NCI-H69 (cell line): ENCODE data around the gene DPYD.

Experiments
- DNase-seq: peaks from one replicate; lab custom pipeline; 2025; lab: John Stamatoyannopoulos, UW

The DPYD gene

DNA sequence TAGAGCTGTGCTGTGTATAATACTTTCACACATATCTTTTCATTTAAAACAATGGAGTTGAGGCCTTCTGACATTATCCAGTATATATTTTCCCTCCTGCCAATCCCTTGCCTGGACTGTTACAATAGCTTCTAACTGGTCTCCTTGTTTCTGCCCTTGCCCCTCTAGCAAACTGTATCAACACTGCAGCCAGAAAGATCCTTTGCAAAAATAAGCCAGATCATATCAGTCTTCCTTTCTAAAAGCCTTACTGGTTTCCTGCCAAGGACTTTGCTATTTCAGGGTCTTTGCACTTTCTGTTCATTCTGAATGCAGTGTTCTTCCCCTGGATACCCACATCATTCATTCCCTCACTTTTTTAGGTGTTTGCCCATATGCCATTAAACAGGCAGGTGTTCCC, 829.2 kb downstream of the DPYD start:
- DNase-seq = no peak

DNA sequence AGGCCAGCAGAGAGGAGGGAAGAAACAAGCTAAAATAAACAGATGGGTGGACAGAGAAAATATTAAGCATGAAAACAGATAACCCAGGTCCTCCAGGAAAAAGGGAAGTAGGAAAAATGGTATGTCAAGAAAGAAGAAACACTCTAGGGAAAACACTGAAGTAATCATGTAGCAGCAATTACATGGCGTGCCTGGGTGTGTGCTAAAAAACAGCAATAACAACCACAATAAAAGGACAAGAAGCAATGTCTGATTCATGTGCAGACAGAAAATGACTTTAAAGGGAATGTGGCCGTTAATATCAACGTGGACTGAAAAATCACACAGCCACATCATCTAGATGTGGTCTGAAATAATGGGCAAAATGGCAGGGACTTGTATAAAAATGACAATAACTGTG, 829.6 kb downstream of the DPYD start:
- no peak for DNase-seq

DNA sequence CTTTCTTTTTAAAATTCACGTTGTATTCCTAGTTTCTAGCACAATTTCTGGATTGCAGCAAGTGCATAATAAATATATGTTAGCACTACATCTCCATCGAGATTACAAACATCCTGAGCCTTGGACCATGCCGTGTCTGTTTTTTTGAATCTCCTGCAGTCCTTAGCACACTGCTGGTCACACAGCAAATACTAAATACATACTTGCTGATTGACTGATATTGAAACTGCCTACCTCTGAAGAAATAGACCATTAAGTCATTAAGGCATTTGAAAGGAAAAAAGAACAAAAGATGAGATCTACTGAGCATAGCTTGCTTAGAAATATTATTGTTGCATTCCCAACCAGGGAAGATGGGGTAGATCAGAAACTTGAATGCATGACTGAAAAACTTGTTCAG, 830.1 kb downstream of the DPYD start:
- no peak for DNase-seq

DNA sequence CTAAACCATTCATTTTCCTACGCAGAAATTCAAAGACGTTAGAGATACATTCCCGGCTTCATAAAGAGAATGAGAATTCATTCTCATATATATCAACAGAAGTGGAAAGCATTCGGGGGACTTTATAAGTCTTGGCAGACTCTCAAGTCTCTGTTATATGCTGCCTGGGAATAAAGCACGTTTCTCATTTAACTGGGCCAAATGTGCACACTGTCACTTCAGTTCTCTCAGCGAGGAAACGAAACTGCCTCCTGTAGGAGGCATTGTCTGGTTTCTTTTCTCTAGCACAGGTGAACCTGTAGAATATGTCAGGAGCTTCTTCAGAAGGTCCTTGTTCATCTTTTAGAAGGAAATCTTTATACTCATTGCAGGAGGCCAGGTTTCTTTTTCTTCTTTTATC, 831.7 kb downstream of the DPYD start:
- no peak for DNase-seq

DNA sequence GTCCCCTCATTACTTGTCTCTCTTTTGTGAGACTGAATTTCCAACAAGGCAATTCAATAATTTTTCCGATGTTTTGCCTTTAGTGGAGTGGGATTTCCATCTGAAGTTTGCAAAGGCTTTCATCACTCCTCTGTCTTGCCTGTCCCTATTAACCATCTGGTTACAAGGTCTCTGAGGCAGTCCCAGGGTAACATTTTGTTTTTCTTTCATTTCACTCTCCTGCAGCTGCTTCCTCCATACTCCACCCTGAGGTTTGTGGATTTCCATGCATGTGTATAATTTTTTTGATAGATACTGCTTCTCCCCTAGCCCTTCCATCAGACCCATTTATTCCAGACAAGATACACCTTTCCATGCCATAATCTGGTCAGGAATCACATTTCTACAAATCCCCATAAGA, 832.4 kb downstream of the DPYD start:
- no peak for DNase-seq

DNA sequence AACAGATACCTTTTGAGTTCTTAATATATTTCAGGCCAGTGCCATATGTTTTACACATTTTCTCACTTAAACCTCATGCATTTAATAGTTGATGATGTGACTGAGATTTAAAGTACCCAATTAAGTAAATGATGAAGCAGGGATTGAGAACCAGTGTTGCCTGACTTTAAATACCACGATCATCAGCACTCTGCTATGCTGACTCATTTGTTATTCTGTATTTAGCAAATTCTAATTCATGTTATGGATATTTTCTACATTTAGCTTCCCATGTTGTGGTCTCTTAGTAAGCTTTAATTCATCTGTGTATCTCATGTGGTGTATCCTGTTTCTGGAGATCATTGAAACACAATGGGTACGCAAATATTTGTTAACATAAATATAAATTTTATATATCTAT, 836.3 kb downstream of the DPYD start:
- DNase-seq = no peak

DNA sequence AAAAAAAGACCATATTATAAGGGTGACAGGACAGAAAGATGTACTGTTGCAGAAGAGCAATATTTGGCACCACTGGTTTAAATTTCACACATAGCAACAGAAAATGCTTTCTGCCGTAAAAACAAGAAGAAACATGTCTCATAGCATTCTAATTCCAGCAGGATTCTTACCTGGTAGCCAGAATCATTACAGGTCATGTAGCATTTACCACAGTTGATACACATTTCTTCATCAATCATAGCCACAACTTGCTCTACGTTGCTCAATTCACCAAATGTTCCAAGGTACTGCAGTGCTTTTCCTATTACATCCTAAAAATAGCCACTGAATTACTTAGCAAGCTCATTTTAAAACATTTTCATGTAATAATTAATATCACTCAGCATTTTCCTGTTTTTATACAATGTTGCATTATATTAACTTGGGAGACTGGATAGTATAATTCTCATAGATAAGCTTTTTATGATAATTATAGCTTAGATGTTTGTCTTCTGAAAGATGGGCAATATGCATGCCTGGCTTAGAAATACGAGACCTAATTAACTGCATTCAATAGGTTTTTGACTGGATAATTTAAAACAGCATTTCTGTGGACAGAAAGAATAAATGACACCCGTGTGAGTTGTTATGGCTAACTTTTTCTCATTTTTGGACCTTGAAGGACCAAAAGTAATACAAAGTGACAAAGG, 838.5 kb downstream of the DPYD start:
- DNase-seq = peak; percentile 70

DNA sequence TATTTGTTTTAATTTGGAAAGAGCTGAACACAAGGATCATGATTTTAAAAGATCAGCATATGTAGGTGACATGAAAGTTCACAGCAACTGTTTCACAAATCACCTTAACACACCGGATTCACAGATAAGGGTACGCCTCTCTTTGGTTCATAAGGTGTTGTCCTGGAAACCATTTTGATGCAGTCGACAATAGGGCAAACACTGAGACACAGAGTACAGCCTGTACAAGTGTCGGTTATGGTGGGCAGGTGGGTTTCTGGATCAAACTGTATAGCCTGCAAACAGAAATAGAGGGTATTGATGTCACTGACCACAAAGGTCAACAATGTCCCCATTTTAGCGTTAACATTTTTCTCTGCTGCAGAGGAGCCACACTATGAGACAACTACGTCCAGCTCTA, 842.0 kb downstream of the DPYD start:
- DNase-seq = no peak

DNA sequence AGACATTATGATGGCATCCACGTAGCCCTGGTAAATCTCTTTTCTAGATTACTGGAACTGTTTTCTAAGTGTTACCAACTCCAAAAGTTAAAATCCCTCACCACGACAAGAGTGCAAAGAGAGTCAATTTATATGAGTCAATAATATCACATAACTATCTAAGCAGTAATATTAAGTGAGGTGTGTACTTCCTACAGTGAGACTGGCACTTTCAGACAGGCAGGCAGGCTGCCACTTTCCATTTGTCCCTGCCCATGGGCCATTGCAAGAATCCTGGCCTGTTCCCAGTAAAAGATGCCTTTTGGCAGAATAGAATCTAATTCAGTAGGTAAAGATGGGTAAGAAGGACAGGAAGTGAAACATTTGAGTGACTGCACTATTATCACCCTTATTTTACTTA, 843.6 kb downstream of the DPYD start:
- peak; percentile 2 for DNase-seq

DNA sequence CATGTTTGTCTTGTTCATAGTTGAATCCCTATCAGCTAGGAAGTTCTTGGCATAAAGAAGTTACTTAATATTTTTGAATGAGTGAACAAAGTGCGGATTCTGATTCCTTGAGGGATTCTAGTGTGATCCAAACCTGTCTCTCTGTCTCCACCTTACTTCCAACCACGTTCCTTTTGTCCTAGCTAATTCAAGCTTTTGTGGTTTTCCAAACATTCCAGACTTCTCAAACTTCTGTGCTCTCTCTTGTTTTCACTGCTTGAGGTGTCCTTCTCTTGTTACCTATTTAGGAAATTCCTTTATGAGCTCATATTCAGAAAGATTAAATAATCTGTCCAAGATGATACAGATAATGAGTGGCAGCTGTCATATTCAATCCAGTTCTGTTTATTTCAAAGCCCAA, 846.1 kb downstream of the DPYD start:
- DNase-seq = no peak

DNA sequence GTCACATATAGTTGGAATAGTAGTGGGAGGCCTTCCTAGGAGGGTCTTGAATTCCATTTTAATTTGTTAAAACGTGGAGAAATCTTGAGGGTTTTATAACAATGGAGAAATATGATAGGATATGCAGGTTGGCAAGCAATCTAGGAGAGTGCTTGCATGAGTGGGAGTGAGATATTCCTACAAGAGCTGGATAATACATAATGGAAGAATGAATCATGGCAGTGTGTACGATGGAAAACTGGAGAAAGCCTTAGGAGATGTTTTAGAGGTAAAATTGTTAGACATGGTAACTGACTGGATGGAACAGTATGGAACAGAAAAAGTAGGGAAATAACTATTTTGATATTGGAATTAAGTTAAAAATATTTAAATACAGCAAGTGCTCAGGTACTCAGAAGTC, 846.9 kb downstream of the DPYD start:
- DNase-seq = no peak

DNA sequence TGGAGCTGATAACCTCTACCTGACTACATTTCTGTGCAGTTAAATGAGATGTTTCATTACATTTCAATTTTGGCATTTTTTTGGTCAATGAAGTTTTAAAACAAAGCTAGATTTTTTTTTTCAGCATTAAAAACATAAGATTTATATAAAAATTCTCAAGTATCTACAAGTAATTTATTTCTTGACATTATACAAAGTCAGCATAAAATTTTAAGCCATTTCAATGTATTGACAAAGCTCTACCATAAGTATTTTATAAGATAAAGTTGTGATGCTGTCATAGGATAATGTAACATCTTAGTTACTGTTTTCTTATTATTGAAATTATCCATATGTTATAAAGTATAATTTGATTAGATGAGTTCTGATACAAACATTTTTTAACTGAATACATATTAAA, 847.7 kb downstream of the DPYD start:
- no peak for DNase-seq

DNA sequence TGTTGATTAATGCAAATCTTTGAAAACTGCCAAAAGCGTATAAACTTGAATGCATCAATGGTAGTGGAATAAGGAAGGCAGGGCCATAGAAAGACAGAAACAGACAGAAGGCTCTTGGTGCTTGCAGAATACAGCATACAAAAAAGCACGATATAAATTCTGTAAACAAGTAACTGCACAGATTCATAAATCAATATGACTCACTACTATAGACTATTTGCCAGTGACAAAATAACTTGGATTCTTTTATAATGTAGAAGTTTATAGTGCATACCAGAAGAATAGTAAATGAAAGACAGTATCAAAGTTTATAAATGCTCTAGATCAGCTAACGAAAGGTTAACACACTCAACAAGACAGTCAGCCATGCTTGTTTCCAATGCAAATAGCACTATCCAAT, 849.7 kb downstream of the DPYD start:
- DNase-seq = no peak

DNA sequence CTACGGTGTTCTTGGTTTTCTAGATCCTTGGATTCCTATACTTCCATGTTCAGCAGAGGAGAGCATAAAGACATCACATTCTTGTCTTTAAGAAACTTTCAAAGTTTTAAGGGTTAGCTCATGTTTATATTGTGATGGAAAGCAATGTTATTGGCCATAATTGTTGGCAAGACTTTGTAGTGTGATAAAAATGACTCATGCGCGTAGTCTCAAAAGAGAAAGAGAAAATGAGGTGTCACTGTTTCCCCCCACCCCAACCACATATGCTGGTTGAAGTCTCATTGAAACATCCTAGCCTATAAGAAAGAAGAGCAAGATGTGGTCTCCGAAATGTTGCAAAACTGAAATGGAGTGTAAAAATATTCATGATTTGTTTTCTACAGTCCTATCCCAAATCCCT, 850.5 kb downstream of the DPYD start:
- no peak for DNase-seq

DNA sequence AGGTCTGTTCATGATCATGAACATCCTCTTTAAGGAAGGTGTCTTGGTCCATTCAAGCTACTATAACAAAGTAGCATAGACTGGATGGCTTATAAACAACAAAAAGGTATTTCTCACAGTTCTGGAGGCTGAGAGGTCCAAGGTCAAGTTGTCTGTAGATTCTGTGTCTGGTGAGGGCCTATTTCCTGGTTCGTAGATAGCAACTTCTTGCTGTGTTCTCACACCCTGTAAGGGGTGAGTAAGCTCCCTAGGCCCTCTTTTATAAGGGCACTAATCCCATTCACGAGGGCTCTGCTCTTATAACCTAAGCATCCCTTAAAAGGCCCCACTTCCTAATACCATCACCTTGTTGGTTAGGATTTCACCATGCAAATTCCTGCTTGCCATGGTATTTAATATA, 851.5 kb downstream of the DPYD start:
- no peak for DNase-seq

DNA sequence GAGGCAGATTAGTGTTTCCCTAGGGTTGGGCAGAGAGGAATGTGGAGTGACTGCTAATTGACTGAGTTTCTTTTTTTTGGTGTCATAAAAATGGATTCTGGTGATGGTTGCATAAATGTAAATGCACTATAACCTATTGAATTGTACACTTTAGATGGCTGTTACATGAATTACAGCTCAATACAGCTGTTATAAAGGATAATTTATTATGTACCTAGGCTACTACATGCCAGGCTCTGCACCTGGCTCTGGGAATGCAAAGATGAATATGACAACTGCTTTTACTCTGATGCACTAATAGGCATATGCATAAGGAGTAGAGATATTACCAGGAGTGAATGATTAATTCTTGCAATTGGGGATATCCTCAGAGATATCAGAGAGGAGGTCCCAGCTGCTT, 854.0 kb downstream of the DPYD start:
- DNase-seq = no peak

DNA sequence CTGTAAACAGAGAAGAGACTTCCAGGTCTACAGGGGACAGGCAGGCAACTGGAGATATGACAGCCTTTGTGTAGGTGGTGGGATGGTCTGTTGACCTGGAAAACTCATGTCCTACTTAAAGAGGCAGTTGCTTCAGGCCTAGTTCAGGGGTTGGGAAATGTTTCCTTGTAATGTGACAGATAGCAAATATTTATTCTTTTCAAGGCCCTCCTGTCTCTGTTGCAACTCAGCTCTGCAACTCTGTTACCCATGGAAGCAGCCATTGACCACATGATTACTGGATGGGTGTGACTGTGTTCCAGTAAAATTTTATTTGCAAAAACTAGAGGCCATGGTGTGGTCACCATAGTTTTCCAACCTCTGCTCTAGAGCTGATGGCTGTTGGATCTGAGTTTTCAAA, 857.3 kb downstream of the DPYD start:
- no peak for DNase-seq

DNA sequence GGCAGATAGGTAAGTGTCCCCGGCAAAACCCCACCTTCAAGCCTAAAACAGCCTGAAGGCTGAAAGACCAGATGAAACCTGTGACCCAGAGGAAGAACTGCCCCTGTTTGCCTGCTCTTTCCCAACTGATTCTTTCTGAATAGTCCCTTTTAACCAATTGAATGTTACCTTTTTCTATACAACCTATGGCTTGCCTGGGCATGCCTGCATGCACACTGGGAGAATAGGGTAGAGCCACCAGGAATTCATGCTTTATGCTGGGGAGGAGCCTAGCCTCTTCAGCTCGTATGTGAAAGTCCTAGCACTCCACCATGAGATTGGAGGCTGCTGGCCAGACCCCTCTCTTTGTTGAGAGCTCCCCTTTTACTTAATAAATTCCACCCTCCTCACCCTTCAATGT, 859.2 kb downstream of the DPYD start:
- DNase-seq = no peak

DNA sequence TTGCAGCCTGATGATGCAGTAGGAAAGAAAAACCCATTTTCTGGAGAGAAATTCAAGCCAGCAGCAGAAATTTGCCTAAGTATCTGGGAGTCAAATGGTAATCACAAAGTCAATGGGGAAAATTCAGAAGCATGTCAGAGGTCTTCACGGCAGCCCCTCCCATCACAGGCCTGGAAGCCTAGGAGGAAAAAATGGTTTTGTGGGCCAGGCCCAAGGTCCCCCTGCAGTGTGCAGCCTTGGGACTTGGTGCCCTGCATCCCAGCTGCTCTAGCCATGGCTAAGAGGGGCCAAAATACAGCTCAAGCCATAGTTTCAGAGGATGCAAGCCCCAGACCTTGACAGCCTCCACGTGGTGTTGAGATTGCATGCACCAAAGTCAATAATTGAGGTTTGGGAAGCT, 864.4 kb downstream of the DPYD start:
- DNase-seq = no peak

DNA sequence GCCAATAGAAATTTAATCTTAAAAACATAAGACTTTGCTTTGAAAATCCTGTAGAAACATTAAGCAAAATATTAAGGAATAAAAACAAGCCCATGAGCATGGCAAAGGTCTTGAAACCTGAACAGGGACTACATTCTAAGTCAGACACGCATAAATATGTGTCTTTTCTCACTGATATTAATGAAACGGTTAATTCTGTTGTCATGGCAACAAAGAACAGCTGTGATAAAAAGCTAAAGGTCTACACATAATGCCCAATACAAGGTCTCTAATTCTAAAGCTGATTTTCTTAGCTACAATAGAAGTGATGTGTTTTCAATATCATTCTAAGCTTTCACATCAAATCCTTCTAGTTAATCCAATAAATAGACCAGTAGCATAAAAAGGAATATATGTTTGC, 867.6 kb downstream of the DPYD start:
- no peak for DNase-seq

DNA sequence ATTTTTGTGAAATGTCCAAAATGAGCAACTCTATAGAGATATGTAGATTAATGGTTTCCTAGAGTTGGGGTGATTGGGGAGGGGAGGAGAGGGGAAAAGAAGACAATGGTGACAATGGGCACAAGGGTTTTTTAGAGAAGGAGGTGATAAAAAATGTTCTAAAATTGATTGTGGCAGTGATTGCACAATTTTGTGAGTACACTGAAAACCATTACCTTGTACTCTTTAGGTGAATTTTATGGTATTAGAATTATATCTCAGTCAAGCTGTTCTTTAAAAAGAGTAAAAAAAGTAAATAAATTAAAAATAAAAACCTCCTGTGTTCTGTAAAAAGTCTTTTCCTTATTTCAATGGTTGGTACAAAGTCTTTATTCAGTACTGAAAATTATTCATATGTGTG, 869.0 kb downstream of the DPYD start:
- DNase-seq = no peak

DNA sequence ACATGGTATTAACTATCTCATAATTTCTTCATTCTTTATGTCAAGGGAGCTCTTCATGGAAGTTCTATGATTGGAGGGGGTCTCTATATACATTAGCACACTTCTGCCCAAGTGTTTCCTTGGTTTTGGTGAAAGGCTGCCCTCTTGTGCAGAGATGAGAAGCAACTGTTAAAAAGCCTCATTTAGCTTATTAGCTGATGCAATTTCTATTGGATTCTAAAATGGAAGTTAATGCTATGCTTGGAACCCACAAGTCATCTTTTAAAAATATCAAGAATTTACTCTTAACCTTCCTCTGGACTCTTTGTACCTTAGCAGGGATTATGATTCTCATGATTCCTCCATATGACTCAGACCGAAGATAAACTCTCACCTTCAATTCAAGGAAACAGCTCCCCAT, 870.3 kb downstream of the DPYD start:
- peak; percentile 58 for DNase-seq

DNA sequence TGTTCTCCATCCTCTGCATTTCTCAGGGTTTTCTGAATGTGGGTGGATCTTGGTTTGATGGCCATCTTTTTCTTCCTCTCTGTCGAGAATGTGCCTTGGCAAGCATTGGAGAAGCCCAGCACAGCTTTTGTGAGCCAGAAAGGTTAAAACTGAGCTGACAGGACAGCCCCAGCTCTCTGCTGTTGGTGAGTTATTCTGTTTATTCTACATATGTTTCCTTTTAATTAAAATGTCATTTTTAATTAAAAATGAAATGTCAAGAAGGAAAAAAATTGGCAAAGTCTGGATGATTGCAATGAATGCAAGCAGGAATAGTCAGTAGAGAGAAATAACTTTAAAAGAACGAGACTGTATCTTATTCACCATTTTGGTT, 873.4 kb downstream of the DPYD start:
- no peak for DNase-seq

DNA sequence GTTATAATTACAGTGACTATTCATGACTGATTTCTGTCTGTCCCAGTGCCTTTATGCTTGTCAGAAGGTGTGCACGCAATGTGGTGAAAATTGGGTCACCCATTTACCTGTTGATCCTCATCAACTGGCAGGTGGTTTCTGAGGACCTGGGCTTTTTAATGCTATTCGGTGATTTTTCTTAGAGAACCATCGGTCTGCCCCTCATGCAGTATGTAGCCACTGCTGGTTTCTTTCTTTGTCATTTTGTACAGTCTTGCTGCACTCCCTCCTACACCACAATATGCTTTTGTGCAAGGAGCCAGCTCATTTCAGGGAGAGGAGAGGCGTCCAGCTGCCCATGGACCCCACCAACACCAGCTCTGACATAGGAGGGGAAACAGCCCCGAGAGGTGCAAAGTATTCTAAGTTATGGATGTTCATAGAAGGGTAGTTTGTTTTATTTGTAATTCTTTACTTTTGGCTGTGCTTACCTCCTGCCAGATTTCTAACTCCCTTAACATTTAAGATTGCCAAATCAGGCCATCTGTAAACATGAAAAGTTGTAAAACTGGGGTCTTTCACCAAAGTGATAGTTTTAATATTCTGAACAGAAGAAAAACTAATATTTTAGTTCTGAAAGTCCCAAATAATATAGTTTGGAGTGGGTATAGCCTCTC, 873.9 kb downstream of the DPYD start:
- DNase-seq = no peak
